HepG2 (cell line): Measurements from ENCODE around the gene TMEM198.

Experiments used
- ATF3 ChIP-seq: sonication (generic); formaldehyde crosslinking; IDR thresholded peaks from 2 replicates; pipeline ENCODE4 v1.4.0; 2020; ENCODE audit warnings: missing genetic modification reagents
- EZH2 ChIP-seq: conservative IDR thresholded peaks from 2 replicates; pipeline ENCODE4 v1.6.1; 2012; ENCODE audit warnings: mild to moderate bottlenecking, low read depth, low read length, moderate library complexity
- FOXA1 ChIP-seq, 2 experiments: fragments of 450-650 bp in 1 of 2; sonication (generic) in 1 of 2; formaldehyde crosslinking in 1 of 2; IDR thresholded peaks; 2 replicates each; pipeline versions ENCODE4 v1.4.0 to v1.6.1; 2016 to 2020; ENCODE audit warnings: missing genetic modification reagents in 1 of 2
- MAZ ChIP-seq, 2 experiments: sonication (generic) in 1 of 2; formaldehyde crosslinking in 1 of 2; IDR thresholded peaks; 2 replicates each; pipeline versions ENCODE4 v1.5.0 to v1.6.1; 2012 to 2020; ENCODE audit warnings: low read depth in 2 of 2, mild to moderate bottlenecking in 2 of 2, borderline replicate concordance in 1 of 2, improper control_type of control experiment in 1 of 2, low read length in 1 of 2, missing genetic modification reagents in 1 of 2, moderate library complexity in 1 of 2
- MXD4 ChIP-seq: IDR thresholded peaks from 2 replicates; pipeline ENCODE4 v1.6.1; 2016; ENCODE audit warnings: mild to moderate bottlenecking, missing biosample characterization, missing genetic modification reagents
- NR2C2 ChIP-seq: sonication (generic); formaldehyde crosslinking; IDR thresholded peaks from 2 replicates; pipeline ENCODE4 v1.4.0; 2020; ENCODE audit warnings: missing genetic modification reagents, mild to moderate bottlenecking, moderate library complexity, borderline replicate concordance
- POLR2A ChIP-seq, 2 experiments: IDR thresholded peaks; 2 replicates each; pipeline ENCODE4 v1.6.1; 2011; ENCODE audit warnings: low read depth in 2 of 2, low read length in 2 of 2, mild to moderate bottlenecking in 1 of 2, moderate library complexity in 1 of 2; ENCODE audit not compliant: insufficient read depth in 1 of 2
- TBL1XR1 ChIP-seq: fragments of 150-350 bp; IDR thresholded peaks from 2 replicates; pipeline ENCODE4 v1.6.1; 2014; ENCODE audit warnings: borderline replicate concordance, low read length; ENCODE audit not compliant: partially characterized antibody
- ZBTB7A ChIP-seq: sonication (generic); formaldehyde crosslinking; IDR thresholded peaks from 2 replicates; pipeline ENCODE4 v1.8.0; 2022; ENCODE audit warnings: mild to moderate bottlenecking, missing genetic modification reagents
- ZNF124 ChIP-seq: sonication (generic); formaldehyde crosslinking; IDR thresholded peaks from 2 replicates; pipeline ENCODE4 v1.4.0; 2020; ENCODE audit warnings: missing genetic modification reagents
- ZNF709 ChIP-seq: sonication (generic); formaldehyde crosslinking; IDR thresholded peaks from 2 replicates; pipeline ENCODE4 v1.5.0; 2020; ENCODE audit warnings: mild to moderate bottlenecking, missing genetic modification reagents

DNA sequence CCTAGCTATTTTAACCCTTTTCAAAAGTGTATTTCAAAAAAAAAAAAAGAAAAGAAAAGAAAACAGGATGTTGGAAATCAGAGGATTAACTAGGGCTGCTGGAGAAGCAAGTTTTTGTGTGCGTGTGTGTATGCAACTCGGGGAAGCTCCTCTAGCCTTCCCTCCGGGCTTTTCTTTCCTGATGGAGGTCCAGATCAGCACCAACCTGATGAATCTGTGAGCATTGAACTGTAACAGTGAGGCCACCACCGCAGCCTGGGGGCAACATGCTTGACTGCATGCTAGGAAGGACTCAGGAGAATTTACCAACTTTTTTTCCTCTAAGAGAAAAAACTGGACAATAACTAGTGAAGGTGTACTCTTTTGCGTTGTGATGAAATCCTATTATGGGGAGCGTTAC is 25.2 kb downstream of the TMEM198 start:
- TF ChIP-seq ATF3 (no peak), TBL1XR1 (no peak), EZH2 (no peak), NR2C2 (CRISPR knock-in tag) (no peak), ZBTB7A (CRISPR knock-in tag) (no peak), POLR2A (IDR thresholded peaks at IDR 0.05; ENCODE audit: insufficient read depth in 1 of 2, low read depth in 2 of 2, low read length in 2 of 2) (no peak), MAZ (IDR thresholded peaks at IDR 0.05; ENCODE audit: borderline replicate concordance, low read depth, low read length) (no peak), MAZ (CRISPR knock-in tag; IDR thresholded peaks at IDR 0.05; ENCODE audit: low read depth) (no peak), ZNF124 (no peak), MXD4 (no peak), FOXA1 (IDR thresholded peaks at IDR 0.05) (no peak), FOXA1 (CRISPR knock-in tag; IDR thresholded peaks at IDR 0.05) (no peak), ZNF709 (CRISPR knock-in tag) (no peak)
